ENCODE data around the gene RPS15.
"Not testable (repeated sequence)": the region's sequence is repeated elsewhere in the genome, so short reads cannot be mapped to it uniquely, and the experiment has no call there.

Gene RPS15

DNA sequence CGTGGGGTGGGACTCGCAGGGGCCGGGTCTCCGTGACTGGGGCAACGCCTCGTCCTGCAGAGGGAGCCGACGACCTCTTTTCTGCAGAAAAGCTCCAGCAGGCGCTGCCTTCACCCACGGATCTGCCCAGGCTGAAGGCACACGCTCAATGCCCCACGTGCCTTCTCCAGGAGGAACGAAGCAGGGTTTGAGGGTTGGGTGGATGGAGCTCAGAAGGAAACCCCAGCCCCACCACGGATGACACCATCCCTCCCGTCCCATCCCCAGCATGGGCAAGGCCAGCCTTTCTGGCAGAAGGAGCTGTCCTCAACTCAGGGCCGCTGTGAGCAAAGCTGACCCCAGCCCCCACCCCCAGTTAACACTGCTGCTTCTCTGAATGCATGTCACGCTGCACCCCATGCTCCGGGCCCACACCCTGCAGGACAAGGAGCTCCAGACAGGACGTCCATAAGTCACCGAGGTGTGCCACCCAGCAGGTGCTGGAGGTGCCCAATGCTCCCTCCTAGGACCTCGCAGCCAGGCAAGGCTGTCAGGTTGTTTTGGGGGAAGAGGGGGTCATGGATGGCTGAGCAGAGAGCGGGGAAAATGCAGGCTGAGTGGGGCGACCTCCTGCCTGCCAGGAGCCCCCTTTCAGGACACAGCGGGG is 33.4 kb downstream of the RPS15 start:
- DNase-seq = no peak

DNA sequence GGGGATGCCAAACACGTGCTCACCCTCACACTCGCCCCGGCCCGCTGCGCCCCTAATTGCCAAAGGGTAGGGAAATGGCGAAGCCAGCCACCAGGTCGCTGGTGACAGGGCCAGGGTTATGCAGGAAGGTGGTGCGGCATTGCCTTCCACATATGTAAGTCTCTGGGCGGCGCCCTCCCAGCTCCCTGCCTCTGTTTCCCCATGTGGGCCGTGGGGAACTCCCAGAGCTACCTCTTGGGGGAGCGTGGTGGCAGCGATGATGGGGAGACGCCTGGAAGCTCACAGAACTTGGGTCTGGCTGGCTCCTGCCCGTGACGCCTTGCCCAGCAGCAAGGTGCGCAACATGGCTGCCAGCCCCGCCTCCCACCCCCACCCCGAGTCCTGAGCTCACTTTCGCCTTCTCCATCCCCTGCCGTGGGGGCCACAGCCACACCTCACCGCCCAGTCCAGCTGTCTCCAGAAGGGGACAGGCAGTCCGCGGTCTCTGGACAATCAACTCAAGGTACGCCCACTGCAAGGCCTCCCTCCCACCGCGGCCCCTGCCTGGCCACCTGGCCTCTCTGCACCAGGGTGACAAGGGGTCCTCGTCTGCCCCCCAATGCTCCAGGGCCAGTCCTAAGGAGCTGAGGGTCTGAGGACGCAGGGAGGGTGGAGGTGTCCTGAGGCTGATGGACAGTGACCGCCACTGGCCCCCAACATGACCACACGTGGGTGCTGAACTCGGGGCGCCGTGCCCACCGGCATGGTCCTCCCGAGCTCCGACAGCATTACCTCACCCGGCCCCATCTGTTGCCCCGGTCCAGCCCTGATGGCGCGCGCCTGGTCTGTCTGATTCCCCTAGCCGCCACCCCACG is 34.3 kb downstream of the RPS15 start:
- DNase-seq = no peak

DNA sequence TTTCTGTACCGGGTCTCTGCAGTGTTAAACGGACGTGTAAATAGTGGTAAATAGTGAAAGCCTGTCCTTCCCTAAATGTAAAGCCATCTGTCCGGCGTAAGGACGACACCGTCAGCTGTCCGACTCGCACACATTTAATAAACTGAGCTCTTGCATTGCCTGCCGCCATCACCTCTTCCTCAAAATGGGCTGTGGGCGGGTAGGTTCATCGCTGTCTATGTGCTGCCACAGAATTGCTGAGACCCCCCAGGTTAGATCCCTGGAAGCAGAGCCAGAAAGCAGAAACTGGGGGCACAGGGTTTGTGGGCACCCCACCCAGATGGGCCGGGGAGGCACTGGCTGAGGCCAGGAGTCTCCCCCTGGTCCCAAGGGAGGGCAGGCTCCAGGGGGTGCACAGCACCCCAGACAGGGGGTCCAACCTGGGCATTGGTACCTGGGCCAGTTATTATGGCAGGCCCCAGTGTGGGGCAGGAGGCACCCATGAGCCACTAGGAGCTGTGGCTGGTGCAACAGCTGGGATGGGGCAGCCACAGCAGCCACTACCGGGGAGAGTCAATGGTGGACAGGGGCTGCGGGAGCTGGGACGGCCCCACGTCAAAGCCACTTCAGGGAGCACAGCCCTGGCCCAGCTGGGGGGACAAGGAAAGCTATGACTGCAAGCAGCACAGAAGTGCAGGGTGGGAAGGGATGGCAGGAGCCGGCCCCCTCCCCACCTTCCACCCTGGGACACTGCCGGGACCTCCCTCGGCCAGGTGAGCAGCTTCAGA is 35.1 kb downstream of the RPS15 start:
- no peak for DNase-seq

DNA sequence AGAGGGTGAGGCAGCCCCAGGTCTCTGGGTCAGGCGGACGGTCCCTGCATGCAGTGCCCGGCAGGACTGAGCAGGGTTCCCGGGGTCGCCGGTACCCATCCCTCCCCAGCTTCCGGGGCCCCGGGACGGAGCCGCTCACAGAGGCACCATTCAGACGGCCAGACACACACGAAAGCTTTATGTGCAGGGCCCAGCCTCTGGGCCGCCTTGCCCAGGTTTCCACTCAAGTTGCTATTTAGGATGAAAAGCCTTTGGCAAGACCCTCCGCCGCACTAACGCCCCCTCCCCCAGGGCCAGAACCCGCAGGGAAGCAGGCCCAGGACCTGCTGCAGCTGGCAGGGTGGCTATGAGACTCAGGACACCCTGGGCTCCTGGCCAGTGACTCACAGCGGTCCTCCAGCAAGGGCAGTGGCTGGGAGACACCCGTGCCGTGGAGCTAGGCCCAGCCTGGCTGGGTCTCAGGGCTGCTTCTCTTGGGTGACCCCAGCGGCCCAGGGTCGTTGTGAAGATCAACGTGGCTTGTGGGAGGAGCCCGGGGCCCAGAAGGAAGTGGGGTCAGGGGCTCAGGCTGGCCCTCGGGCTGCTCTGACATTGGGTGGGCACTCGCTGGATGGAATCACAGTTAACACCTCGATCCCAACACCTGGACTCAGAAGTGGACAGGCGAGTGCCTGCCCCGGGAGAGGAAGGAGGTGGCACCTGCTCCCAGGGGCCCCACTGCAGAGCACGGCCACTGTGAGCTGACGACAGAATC is 36.0 kb downstream of the RPS15 start:
- DNase-seq = no peak

DNA sequence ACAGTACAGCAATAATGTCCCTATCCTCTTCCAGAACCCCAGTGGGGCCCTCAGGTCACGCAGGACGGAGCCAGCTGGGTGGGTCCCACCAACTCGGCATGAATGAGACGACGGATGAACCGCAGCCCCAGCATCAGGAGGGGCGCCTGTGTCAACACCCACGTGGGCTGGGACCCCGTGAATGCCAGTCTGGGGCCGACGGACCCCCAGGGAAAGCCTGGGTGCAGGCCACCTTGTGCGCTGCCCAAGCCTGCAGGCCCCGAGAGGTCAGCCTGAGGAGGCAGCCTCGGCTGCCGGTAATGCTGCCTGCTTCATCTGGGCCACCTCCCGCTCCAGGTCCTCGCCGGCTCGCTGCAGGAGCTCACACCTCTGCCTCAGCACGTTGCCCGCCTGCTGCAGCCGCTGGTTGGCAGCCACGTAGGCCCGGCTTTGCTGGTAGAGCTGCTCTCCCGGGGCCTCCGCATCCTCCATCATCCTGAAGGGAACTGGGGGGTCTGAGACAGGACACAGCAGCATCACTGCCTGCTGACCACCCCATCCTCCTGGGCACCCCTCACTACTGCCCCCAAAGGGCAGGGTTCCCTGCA is 36.7 kb downstream of the RPS15 start:
- DNase-seq = no peak

DNA sequence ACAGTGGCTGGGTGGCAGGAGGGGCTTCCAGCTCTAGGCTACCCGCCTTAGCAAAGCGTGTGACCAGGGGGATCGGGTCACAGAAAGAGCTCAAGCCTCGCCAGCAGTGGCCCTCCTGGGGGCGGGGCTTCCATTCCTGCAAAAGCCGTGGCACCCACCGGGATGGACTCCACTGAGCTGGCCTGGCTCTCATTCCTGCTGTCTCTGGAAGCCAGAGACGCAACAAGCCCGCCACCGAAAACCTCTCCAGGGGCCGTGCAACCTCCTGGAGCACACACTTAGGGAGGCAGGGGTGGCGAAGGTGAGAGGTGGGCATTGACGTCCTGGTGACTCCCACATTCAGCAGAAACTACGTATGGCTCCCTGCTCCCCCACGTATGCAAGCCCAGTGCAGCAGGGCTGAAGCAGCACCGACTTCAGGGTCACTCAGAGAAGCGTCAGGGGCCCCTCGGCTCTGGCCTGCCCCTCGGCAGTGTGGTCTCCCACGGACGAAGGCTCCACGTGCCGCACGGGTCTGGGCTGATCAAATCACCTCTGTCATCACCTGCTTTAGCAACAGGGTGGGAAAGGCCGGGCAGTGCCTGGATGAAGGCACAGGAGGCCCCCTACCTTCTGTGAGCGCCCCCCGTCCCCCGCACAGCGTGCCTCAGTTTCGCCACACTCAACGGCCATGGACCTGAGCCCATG is 37.7 kb downstream of the RPS15 start:
- no peak for DNase-seq

DNA sequence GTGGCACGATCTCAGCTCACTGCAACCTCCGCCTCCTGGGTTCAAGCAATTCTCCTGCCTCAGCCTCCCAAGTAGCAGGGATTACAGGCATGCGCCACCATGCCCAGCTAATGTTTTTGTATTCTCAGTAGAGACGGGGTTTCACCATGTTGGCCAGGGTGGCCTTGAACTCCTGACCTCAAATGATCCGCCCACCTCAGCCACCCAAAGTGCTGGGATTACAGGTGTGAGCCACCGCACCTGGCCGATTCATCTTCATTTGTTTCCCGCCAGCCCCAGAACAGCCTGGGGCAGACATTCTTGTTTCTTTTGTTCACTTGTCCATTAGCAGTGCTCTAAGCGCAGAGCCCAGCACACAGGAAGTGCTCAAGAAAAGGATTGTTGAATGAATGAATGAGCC is 38.9 kb downstream of the RPS15 start:
- not testable (repeated sequence) for DNase-seq

DNA sequence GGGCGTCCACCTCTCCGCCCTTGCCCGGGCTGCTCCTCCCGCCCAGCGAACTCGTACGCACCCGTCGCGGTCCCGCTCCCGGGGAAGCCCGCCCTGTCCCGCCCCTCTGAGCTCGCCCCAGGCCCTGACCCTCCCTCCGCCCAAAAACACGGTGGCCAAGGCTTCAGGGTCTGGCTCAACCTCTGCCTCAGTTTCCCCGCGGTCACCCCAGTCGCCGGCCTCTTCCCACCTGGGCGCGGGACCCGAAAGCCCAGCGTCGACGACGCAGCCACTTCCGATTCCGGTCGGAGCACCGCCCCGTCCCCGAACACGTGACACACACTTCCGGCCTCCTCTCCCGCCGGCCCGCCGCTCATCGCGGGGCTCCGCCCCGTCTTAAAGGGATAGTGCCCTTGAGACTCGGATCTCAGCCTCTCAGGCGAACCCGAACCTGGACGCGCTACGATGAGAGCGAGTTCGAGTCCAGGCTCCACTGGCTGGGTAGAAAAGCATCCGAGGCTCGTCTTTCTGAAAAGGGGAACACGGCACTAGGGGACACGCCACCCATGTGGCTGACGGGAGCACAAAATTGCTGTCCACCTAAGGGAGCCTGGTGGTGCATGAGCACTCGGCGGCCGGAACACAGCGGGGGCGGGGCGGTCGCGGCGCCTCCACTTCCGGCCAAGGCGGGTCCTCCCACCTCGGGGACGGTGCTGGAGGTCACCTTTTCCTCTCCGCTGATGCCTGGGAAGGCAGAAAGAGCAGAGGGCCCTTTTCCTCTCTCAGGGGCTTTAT is 40.9 kb downstream of the RPS15 start, which contains the start of gene C19orf25:
TSS of gene C19orf25 (minus strand) at position 282 of the 774 bp plus-strand sequence. CDS start 312 bp downstream, outside the sequence.
- DNase-seq = peak; percentile 85

DNA sequence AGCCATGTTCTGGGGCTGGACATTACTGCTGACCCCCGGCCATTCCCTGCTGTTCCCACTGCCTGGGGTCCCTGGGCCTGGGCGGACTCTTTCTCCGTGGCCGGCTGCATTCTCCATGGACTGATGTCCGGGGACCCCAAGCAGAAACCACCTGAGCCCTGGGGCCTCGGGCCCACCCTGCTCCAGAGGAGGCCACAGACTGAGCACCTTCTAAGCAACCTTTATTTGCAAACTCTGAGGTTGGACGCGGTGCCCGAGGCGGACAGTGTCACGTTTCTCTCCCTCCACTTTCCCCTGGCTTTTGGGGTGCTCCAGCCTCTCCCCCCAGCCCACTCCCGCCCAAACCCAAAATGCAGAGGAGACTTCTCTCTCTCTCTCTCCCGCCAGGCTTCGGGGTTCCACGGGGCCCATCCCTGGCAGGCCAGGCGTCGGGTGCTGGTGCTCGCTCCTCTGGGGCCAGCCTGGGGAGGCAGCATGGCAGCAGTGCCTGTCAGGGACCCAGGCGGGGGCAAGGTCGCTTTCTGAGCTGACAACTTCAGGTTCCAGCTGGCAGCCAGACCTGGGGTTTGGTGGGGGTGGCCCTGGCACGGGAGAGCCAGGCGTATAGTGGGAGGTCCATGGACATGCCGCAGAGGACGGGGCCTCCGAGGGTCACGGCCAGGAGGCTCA is 43.2 kb downstream of the RPS15 start:
- DNase-seq = no peak

DNA sequence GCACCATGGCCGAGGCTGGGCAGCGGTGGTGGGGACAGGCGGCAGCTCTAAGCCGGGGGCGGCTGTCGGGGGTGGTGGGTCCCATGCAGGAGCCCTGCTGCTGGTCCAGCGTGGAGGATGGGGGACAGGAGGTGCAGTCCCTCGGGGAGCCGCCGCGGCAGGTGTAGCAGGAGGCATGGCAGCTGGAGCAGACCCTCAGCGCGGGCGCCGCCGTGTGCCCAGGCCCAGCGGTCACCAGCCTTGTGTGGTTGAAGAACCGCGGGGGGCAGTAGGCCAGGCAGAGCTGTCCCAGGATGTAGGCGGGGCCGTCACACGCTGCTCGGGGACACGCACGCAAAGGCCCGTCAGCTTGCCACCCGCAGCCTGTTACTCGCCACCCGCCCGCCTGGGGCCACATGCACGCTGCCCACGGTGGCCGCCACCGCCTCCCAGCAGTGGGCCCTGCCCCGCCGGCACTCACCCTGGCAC is 43.7 kb downstream of the RPS15 start:
- DNase-seq = no peak

DNA sequence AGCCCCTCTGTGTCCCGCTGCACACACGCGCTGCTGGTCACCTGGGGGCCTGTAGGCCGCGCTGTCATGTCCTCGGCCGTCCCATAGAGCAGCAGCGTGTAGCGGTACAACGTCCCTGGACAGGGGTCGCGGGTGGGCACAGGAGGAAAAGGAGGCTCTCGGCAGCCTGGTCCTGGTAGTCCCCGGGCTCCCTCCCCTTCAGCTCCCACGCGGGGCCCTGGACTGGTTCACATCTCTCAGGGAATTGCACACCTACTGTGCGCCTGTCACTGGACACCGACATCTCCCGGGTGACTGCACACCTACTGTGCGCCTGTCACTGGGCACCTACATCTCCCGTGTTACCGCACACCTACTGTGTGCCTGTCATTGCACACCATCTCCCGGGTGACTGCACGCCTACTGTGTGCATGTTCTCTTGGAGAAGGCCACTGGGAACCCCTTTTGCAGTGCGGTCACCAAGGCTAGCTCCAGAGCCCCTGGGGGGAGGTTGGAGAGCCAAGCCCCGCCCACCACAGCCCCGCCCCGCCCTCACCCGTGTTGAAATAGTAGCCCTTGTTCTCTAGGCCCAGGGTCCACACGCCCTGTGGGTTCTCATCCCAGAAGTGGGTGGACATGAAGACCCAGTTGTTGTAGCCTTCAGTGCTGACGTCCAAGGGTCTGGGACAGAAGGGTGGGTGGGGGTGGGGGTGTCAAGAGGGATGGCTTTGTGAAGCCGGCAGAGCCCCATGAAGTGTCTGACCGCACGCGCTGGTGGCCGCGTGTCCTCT is 44.4 kb downstream of the RPS15 start:
- no peak for DNase-seq

DNA sequence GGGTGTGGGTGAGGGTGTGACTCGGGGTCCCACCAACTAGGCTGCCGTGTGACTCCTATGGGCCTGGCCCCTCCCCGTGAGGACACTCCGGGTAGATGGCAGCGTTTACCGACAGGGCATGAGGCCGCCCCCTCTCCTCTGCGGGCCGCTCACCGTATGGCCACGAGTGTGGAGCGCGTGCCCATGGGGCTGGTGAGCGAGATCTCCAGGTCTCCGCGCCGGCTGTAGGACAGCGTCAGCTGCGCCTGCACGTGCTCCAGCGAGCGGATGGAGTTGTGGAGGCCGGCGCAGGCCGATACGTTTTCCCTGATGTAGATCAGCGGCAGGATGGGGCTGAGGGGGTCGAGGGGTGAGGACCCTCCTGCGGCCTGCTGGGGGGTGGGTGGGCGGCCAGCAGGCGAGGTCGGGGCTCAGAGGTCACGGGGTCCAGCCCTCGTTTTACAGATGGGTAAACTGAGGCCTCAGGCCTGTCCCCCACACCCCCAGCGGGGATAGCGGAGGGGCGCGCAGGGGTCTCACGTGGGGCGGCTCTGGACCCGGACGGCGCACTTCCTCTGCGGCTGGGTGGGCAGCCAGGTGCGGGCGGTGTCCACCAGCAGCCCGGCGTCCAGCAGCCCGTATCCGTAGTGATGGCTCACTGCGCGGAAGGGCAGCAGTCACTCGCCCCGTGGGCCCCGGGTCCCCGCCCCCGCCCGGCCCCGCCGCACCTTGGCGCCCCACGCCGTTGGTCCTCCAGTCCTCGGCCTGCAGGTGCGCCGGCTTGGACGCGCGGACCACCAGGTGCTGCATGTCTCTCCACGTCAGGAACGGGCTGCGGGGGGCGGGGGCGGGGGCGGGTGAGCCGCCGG is 45.2 kb downstream of the RPS15 start:
- DNase-seq = no peak

DNA sequence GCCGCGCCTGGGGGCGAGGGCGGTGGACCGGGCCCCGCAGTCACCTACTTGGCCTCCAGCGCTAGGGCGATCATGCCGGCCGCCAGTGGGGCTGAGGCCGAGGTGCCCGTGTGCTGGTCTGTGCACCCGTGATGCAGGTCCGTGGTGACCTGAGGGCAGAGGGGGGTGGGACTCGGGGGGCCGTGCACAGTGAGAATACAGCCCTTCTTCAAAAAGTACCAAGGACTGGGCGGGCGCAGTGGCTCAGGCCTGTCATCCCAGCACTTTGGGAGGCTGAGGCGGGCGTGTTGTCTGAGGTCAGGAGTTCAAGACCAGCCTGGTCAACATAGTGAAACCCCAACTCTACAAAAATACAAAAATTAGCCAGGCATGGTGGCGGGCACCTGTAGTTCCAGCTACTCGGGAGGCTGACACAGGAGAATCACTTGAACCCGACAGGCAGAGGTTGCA is 45.8 kb downstream of the RPS15 start:
- DNase-seq = no peak

DNA sequence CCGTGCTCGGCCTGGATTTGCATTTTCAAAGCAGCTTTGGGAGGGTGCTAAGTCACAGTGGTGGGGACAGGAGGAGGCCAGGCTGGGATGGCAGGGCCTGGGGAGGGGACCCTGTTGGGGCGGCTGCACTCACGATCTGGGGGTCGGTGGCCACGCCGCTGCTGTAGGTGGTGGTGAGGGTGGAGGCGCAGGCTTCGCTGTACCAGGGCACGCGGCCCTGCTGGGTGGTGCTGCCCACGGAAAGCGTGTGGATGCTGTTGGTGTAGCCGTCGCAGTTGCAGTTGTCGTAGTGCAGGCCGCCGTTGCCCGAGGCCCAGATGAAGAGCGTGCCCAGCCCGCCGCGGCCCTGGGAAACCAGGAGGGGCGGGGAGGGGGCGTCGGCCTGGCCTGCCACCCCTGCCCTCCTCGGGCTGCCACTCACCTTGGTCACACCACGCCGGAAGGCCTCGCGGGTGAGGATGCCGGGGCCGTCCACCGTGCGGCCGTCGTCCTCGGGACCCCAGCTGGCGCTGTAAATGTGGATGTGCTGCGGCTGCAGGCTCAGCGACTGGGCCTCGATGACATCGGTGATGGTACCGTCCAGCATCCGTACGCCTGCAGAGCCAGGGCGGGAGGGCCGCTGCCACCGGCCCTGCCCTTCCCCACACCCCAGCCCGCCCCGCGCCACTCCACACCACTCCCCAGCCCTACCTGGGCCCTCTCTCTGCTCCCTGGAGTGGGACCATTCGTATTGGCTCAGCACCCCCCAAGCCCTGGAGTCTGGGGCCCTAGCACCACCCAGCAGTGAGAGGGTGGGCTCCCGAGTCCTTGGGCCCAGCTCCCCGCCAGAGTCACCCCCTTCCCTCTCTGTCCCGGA is 48.8 kb downstream of the RPS15 start:
- no peak for DNase-seq

DNA sequence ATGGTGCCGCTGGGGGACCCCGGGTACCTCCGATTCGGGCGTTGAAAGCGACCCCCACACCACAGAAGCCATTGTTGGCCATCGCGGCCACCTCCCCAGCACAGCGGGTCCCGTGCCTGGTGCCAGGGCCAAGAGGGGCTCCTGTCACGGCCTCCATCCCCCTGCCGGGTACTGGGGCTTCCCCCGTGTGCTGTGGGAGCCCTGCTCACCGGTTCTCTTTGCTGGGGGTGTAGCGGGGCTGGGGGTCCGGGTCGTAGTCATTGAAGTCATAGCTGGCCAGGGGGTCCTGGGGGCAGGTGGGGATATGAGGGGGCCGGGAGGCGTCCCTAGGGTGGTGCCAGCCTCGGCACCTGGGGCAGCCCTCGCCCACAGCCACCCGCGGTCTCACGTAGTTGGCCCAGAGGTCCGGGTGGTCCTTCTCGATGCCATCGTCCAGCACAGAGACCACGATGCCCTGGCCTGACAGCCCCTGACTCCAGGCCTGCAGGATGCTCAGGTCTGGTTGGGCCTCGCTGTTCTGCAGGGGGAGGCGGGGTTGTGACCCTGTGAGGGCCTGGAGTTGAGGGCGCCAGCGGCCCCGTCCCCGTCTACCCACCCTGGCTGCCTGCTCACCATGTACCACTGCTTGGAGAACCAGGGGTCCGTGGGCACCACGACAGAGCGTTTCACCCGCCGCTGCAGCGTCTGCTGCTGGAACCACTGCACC is 49.5 kb downstream of the RPS15 start:
- DNase-seq = no peak

DNA sequence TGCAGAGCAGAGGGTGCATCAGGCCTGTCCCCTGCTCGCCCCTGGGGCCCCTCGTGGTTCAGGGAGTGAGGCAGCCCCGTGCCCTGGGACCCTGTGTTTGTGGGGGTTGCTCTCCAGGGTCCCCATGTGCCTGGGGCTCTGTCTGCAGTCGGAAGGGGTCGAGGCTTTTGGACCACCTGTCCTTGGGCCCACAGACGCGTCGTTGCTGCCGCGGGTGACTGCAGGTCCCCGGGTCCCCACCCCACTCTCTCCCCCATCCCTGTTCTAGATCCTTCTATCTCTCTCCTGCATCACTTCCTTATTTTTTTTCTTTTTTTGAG is 50.0 kb downstream of the RPS15 start:
- DNase-seq = no peak
